OCI-LY3 (cell line): ENCODE results near the gene TBC1D16.

ENCODE experiments used
- H2AFZ ChIP-seq: fragments of 200-600, 300-600 bp; shearing (Covaris generic); 2 replicates; pipeline ENCODE4 v1.6.0; 2014; ENCODE audit warnings: antibody characterized with exemption, low read depth, low read length
- H3K27ac ChIP-seq: fragments of 200-600, 300-600 bp; sonication (generic); 2 replicates; pipeline ENCODE4 v1.5.1; 2014; ENCODE audit warnings: mild to moderate bottlenecking, low read length, moderate library complexity, mixed read lengths
- H3K27me3 ChIP-seq: fragments of 200-600, 300-600 bp; sonication (generic); 2 replicates; pipeline ENCODE4 v1.6.1; 2014; ENCODE audit warnings: low read depth, low read length, mixed read lengths
- H3K36me3 ChIP-seq: fragments of 200-600, 300-600 bp; sonication (generic); replicated peaks from 2 replicates; pipeline ENCODE3; 2014; ENCODE audit warnings: low read depth, low read length, mixed read lengths
- H3K4me1 ChIP-seq: fragments of 300-600, 200-600 bp; sonication (generic); 2 replicates; pipeline ENCODE4 v1.6.1; 2014; ENCODE audit warnings: low read length, mixed read lengths
- H3K4me2 ChIP-seq: fragments of 200-600, 300-600 bp; sonication (generic); 2 replicates; pipeline ENCODE4 v1.6.1; 2014; ENCODE audit warnings: low read length, mixed read lengths
- H3K4me3 ChIP-seq: fragments of 300-600, 200-600 bp; sonication (generic); 2 replicates; pipeline ENCODE4 v1.5.1; 2014; ENCODE audit warnings: antibody characterized with exemption, mild to moderate bottlenecking, low read length, moderate library complexity
- H3K79me2 ChIP-seq: fragments of 300-600, 200-600 bp; shearing (Covaris generic); 2 replicates; pipeline ENCODE4 v1.6.1; 2014; ENCODE audit warnings: mild to moderate bottlenecking, low read length, mixed read lengths
- H3K9ac ChIP-seq: fragments of 300-600, 200-600 bp; shearing (Covaris generic); 2 replicates; pipeline ENCODE4 v1.6.0; 2014; ENCODE audit warnings: mild to moderate bottlenecking, low read length, moderate library complexity
- H3K9me3 ChIP-seq: fragments of 200-600, 300-600 bp; shearing (Covaris generic); 2 replicates; pipeline ENCODE4 v1.6.1; 2014; ENCODE audit warnings: low read length, mixed read lengths; ENCODE audit not compliant: insufficient read depth
- H4K20me1 ChIP-seq: fragments of 200-600, 300-600 bp; sonication (generic); 2 replicates; pipeline ENCODE4 v1.6.1; 2016; ENCODE audit warnings: low read length, mixed read lengths; ENCODE audit not compliant: insufficient read depth
- EZH2phosphoT487 ChIP-seq: fragments of 200-600 bp; shearing (Covaris generic); IDR thresholded peaks from 2 replicates; pipeline ENCODE4 v1.6.1; 2018; ENCODE audit warnings: antibody characterized with exemption, mixed run types, low read depth
- TF ChIP-seq, protein P1 (sequence below): fragments of 200-600, 300-600 bp; sonication (generic); IDR thresholded peaks from 2 replicates; pipeline ENCODE4 v1.5.1; 2014; ENCODE audit warnings: antibody characterized with exemption, low read length, low read depth

TBC1D16 gene

DNA sequence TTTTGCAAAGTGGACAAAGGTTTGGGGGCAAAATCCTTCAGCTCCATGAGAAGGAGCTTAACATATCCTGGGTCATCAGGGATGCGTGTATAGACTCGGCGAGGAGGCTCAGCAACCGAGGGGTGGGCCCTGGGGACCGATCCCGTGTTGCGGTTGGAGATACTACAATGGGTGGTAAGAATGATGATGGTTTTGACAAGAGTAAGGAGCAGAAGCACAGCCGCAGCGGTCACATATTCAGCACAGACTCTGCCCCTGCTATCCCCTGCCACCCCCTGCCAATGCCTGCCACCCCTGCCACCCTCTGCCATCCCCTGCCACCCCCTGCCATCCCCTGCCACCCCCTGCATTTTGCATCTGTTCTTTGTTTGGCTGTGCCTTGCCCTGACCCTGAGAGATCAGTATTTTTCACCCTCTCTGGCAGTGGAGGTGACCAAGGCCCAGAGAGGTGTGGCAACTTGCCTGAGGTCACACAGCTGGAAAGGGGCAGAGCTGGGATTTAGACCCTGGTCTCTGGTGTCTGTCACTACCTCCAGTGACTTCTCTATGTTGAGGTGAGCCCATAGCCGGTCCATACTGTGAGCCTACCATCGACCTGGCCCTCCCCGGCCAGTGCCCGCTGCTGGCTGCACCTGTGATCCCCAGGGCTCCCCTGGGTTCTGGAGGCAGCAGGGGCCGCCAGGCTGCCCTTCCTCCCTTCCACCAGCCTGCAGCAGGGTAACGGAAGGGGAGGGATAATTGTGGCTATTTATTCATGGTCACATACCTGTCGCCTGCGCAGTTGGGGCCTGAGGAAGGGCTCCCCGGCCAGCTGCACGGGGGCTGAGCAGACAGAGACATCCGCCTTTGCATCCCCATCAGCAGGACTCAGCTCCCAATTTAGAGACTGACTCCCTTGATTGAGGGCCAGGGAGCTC lies 121.5 kb downstream of the TBC1D16 start:
- Histone ChIP-seq H3K27ac (no peak overlapping the region), H3K9ac (no peak overlapping the region), H3K9me3 (no peaks in the 10 kb centered on the region), H3K4me1 (peaks cover 45% of the 10 kb centered on the region), H3K4me3 (no peak overlapping the region), H2AFZ (no peak overlapping the region), H3K4me2 (no peak overlapping the region), H4K20me1 (no peaks in the 10 kb centered on the region), H3K79me2 (no peaks in the 10 kb centered on the region), H3K27me3 (no peaks in the 10 kb centered on the region; the same call in 1 of the 2 replicates), H3K36me3 (no peaks in the 10 kb centered on the region)
- TF ChIP-seq, protein P1, sequence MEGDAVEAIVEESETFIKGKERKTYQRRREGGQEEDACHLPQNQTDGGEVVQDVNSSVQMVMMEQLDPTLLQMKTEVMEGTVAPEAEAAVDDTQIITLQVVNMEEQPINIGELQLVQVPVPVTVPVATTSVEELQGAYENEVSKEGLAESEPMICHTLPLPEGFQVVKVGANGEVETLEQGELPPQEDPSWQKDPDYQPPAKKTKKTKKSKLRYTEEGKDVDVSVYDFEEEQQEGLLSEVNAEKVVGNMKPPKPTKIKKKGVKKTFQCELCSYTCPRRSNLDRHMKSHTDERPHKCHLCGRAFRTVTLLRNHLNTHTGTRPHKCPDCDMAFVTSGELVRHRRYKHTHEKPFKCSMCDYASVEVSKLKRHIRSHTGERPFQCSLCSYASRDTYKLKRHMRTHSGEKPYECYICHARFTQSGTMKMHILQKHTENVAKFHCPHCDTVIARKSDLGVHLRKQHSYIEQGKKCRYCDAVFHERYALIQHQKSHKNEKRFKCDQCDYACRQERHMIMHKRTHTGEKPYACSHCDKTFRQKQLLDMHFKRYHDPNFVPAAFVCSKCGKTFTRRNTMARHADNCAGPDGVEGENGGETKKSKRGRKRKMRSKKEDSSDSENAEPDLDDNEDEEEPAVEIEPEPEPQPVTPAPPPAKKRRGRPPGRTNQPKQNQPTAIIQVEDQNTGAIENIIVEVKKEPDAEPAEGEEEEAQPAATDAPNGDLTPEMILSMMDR: no peak
- no peak for TF ChIP-seq EZH2phosphoT487

DNA sequence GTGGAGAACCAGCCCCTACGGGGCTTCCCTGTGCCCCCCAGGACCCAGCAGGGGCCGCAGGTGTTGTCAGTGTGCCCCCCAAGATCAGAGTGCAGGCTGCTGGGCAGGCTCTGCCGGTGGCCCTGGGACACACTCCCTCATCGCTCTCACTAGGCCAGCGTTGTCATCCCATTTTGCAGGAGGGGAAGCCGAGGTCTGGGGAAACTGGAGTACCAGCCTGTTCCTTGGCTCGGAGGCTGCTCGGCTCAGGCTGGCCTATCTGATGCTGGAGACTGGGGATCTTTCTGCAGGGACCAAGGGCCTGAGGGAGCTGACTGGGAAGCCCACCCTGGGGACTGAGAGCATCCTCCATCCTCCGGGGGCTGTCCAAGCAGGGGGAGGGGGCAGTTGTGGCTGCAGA lies 122.2 kb downstream of the TBC1D16 start:
- Histone ChIP-seq H3K4me3 (no peak overlapping the region), H3K9me3 (no peaks in the 10 kb centered on the region), H3K27ac (no peak overlapping the region), H3K4me1 (peaks cover 38% of the 10 kb centered on the region), H3K79me2 (no peaks in the 10 kb centered on the region), H3K27me3 (no peaks in the 10 kb centered on the region; the same call in 1 of the 2 replicates), H2AFZ (no peak overlapping the region), H3K9ac (no peak overlapping the region), H3K36me3 (no peaks in the 10 kb centered on the region), H3K4me2 (no peak overlapping the region), H4K20me1 (no peaks in the 10 kb centered on the region)
- TF ChIP-seq, protein P1: no peak
- TF ChIP-seq EZH2phosphoT487: no peak

DNA sequence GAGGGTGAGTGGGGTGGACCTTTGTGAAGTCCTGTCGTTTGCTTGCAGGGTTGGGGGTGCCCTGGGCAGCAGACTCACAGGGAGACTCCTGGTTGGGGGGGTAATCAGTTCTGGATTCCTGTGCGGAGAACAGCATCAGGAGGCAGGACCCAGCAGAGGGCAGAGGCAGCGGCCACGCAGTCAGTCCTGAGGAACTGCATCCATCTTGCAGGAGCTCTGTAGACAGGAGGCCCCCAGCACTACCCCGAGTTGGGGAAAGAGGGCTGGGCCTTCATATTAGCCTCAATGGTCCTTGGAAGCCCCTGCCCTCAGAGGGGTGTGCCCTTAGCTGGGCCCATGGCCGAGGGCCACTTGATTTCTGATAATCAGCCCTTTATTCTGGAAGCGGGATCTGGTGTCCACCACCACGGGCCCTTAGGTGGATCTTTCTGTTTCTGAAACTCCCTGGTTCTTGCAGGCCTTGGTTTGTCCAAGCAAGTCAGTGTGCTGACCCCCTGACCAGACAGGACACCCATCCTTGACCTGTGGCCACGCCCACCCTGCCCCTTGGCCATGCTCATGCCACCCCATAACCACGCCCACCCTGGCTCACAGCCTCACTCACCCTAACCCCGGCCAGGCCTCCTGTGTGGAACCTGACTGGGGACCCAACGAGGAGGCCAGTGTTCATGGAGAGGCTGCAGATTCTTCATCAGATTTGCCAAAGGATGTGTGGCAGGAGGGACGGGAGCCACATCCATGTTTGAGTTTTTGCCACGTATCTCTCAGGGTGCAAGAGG lies 122.9 kb downstream of the TBC1D16 start:
- Histone ChIP-seq H2AFZ (no peak overlapping the region), H3K27me3 (no peaks in the 10 kb centered on the region; the same call in 1 of the 2 replicates), H3K79me2 (no peaks in the 10 kb centered on the region), H3K4me2 (no peak overlapping the region), H3K4me1 (peaks cover 30% of the 10 kb centered on the region), H3K36me3 (no peaks in the 10 kb centered on the region), H3K9me3 (no peaks in the 10 kb centered on the region), H3K9ac (no peak overlapping the region), H3K27ac (no peak overlapping the region), H4K20me1 (no peaks in the 10 kb centered on the region), H3K4me3 (no peak overlapping the region)
- TF ChIP-seq EZH2phosphoT487: no peak
- TF ChIP-seq, protein P1: no peak
